ENCODE data around the gene SIM2. TPM values are rescaled to one million over a fixed set of nuclear protein-coding genes. Genes with fewer than 3 reads are reported as not detected.

Gene SIM2
- polyA plus RNA-seq, 1 donor from 2014 or later, result not detected

DNA sequence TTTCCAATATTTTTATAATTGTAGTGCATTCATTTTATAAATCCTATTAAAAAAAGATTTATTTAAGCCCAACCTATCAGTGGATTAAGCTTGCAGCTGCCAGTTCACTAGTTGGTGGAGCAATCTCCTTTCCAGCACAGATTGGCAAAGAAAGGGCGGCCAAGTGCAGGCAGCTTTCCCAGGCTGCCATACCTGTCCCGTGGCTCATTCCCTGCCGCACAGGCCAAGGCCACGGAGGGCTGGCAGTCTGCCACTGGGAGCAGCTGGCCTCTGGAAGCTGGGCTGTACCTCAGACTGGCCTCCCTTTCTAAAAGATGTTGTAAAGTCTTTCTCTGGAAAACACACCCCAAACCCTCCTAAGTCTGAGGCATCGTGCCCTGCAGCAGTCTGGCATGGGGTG, 74.2 kb downstream of the SIM2 start:
- Histone ChIP-seq H3K27ac (ENCODE audit: low read length) (no peak overlapping the region), H3F3A (ENCODE audit: insufficient read depth, low read length, poor library complexity, severe bottlenecking) (no peaks in the 10 kb centered on the region), H3K79me2 (replicated peaks; ENCODE audit: insufficient read depth, low read length) (no peaks in the 10 kb centered on the region), H3K9me2 (ENCODE audit: insufficient read depth, low read length) (no peaks in the 10 kb centered on the region), H3K36me3 (ENCODE audit: insufficient read depth, low read length) (no peaks in the 10 kb centered on the region), H3K9me3 (ENCODE audit: low read length) (no peaks in the 10 kb centered on the region), H3K4me3 (ENCODE audit: low read length) (no peak overlapping the region), H3K9ac (ENCODE audit: low read length) (no peak overlapping the region), H3K27me3 (ENCODE audit: insufficient read depth, low read depth, low read length) (no peaks in the 10 kb centered on the region), H2AFZ (ENCODE audit: low read depth, low read length) (no peak overlapping the region), H4K20me1 (ENCODE audit: insufficient read depth) (no peaks in the 10 kb centered on the region), H3K4me2 (ENCODE audit: low read length) (no peak overlapping the region)
- TF ChIP-seq EZH2 (IDR thresholded peaks at IDR 0.05; ENCODE audit: borderline replicate concordance, insufficient read depth, low read length, poor library complexity, severe bottlenecking) (no peak), POLR2AphosphoS5 (IDR thresholded peaks at IDR 0.05) (no peak), CTCF (IDR thresholded peaks at IDR 0.05; ENCODE audit: poor library complexity, severe bottlenecking) (no peak), MXI1 (conservative IDR thresholded peaks at IDR 0.05; ENCODE audit: poor library complexity, severe bottlenecking) (no peak), RAD21 (conservative IDR thresholded peaks at IDR 0.05) (no peak), EP300 (conservative IDR thresholded peaks at IDR 0.05; ENCODE audit: poor library complexity, severe bottlenecking) (no peak), SMC3 (conservative IDR thresholded peaks at IDR 0.05; ENCODE audit: poor library complexity) (no peak), TAF1 (IDR thresholded peaks at IDR 0.05; ENCODE audit: low read depth) (no peak)
- TF ChIP-seq, protein P1, sequence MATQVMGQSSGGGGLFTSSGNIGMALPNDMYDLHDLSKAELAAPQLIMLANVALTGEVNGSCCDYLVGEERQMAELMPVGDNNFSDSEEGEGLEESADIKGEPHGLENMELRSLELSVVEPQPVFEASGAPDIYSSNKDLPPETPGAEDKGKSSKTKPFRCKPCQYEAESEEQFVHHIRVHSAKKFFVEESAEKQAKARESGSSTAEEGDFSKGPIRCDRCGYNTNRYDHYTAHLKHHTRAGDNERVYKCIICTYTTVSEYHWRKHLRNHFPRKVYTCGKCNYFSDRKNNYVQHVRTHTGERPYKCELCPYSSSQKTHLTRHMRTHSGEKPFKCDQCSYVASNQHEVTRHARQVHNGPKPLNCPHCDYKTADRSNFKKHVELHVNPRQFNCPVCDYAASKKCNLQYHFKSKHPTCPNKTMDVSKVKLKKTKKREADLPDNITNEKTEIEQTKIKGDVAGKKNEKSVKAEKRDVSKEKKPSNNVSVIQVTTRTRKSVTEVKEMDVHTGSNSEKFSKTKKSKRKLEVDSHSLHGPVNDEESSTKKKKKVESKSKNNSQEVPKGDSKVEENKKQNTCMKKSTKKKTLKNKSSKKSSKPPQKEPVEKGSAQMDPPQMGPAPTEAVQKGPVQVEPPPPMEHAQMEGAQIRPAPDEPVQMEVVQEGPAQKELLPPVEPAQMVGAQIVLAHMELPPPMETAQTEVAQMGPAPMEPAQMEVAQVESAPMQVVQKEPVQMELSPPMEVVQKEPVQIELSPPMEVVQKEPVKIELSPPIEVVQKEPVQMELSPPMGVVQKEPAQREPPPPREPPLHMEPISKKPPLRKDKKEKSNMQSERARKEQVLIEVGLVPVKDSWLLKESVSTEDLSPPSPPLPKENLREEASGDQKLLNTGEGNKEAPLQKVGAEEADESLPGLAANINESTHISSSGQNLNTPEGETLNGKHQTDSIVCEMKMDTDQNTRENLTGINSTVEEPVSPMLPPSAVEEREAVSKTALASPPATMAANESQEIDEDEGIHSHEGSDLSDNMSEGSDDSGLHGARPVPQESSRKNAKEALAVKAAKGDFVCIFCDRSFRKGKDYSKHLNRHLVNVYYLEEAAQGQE (IDR thresholded peaks at IDR 0.05; ENCODE audit: borderline replicate concordance), result no peak

DNA sequence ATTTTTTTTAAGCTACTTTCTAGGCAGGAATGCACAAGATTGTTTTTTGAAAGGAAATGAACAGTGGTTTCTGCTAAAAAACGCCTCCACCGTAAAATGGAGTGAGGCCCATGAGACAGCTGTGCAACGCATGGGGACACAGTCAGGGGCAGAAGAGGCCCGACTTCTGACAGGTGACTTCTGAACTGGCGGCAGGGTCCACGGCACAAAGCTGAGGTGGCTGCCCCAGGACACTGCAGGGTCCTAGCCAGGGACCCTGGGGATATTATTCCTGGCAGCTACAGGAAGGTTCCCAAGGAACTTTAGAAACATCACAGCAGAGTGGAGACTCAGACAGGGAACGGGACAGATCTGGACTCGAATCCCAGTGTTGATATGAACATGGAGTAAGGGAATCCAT, 75.1 kb downstream of the SIM2 start:
- no peak overlapping the region for H3K9ac ChIP-seq (ENCODE audit: low read length)
- no peaks in the 10 kb centered on the region for H3K36me3 ChIP-seq (ENCODE audit: insufficient read depth, low read length)
- TF ChIP-seq, protein P1 (IDR thresholded peaks at IDR 0.05; ENCODE audit: borderline replicate concordance), result no peak
- TF ChIP-seq POLR2AphosphoS5 (IDR thresholded peaks at IDR 0.05) (no peak), CTCF (IDR thresholded peaks at IDR 0.05; ENCODE audit: poor library complexity, severe bottlenecking) (no peak)
- no peak overlapping the region for H3K27ac ChIP-seq (ENCODE audit: low read length)
- H2AFZ ChIP-seq (ENCODE audit: low read depth, low read length), result no peak overlapping the region
- H3K4me2 ChIP-seq (ENCODE audit: low read length), result no peak overlapping the region
- no peaks in the 10 kb centered on the region for H3K9me3 ChIP-seq (ENCODE audit: low read length)
- no peak overlapping the region for H3K4me3 ChIP-seq (ENCODE audit: low read length)
- no peaks in the 10 kb centered on the region for H4K20me1 ChIP-seq (ENCODE audit: insufficient read depth)
- no peaks in the 10 kb centered on the region for H3K79me2 ChIP-seq (replicated peaks; ENCODE audit: insufficient read depth, low read length)
- no peaks in the 10 kb centered on the region for H3K27me3 ChIP-seq (ENCODE audit: insufficient read depth, low read depth, low read length)
- H3K9me2 ChIP-seq (ENCODE audit: insufficient read depth, low read length), result no peaks in the 10 kb centered on the region
- H3F3A ChIP-seq (ENCODE audit: insufficient read depth, low read length, poor library complexity, severe bottlenecking), result no peaks in the 10 kb centered on the region
